GM18498 (cell line): ENCODE measurements around the gene LPCAT1.
"Not testable (repeated sequence)": the region's sequence is repeated elsewhere in the genome, so short reads cannot be mapped to it uniquely, and the experiment has no call there.

Experiments
- ATAC-seq: cut with Tn5 transposase; IDR thresholded peaks from one replicate; pipeline ENCODE4 v1.9.1; 2021; ENCODE audit warnings: mild to moderate bottlenecking, moderate library complexity; ENCODE audit not compliant: unreplicated experiment

The LPCAT1 gene

GRCh38 chr5:1431021-1431811 is 92.5 kb downstream of the LPCAT1 start:
- ATAC-seq, result no peak

- ATAC-seq, result no peak
Observed at GRCh38 chr5:1430121-1430795, 93.5 kb downstream of the LPCAT1 start.

- no peak for ATAC-seq
Observed at GRCh38 chr5:1429496-1429895, 94.3 kb downstream of the LPCAT1 start.

GRCh38 chr5:1429066-1429465 is 94.7 kb downstream of the LPCAT1 start:
- ATAC-seq, result no peak

GRCh38 chr5:1428107-1428506 is 95.7 kb downstream of the LPCAT1 start:
- ATAC-seq, result no peak

GRCh38 chr5:1424716-1425115 is 99.0 kb downstream of the LPCAT1 start:
- no peak for ATAC-seq

- ATAC-seq, result no peak
Observed at GRCh38 chr5:1423901-1424603, 99.7 kb downstream of the LPCAT1 start.

GRCh38 chr5:1422522-1422921 is 101.2 kb downstream of the LPCAT1 start:
- ATAC-seq, result not testable (repeated sequence)

GRCh38 chr5:1421521-1422341 is 102.0 kb downstream of the LPCAT1 start:
- no peak for ATAC-seq

GRCh38 chr5:1420211-1421195 is 103.3 kb downstream of the LPCAT1 start:
- no peak for ATAC-seq

- no peak for ATAC-seq
Observed at GRCh38 chr5:1419476-1420210, 104.1 kb downstream of the LPCAT1 start.

- ATAC-seq, result no peak
Observed at GRCh38 chr5:1418921-1419280, 104.9 kb downstream of the LPCAT1 start.

GRCh38 chr5:1418238-1418920 is 105.4 kb downstream of the LPCAT1 start:
- ATAC-seq, result no peak

GRCh38 chr5:1417586-1418225 is 106.1 kb downstream of the LPCAT1 start:
- ATAC-seq, result no peak

- ATAC-seq, result no peak
Observed at GRCh38 chr5:1416856-1417469, 106.8 kb downstream of the LPCAT1 start.

- ATAC-seq, result no peak
Observed at GRCh38 chr5:1415626-1416360, 108.0 kb downstream of the LPCAT1 start.

- ATAC-seq, result no peak
Observed at GRCh38 chr5:1415059-1415425, 108.7 kb downstream of the LPCAT1 start.
